Activated CD4-positive, CD25-positive, alpha-beta regulatory T cell (primary cell): ENCODE results near the gene KLK11.

Experiments
- DNase-seq, 4 experiments: peaks; one replicate each; lab custom pipeline; 2025; lab: John Stamatoyannopoulos, UW

KLK11 gene

DNA sequence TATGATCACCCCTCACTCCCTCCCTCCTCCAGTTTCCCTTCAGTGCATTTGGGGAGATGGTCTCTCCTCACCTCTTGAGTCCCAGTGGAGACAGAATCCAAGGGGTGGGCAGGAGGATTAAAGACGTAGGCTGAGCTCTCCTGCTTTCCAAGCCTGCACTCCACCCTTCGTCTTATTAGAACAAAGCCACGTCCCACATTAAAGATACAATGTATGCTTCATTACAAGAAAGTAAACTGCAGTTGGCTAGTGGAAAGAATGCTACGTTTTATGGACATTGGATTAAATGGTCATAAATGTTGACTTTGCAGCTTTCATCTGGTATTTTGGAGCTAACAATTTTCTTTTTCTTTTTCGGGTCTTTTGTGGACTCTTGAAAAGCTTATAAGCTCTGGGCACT is 1.5 kb upstream of the KLK11 start:
- no peak for DNase-seq

DNA sequence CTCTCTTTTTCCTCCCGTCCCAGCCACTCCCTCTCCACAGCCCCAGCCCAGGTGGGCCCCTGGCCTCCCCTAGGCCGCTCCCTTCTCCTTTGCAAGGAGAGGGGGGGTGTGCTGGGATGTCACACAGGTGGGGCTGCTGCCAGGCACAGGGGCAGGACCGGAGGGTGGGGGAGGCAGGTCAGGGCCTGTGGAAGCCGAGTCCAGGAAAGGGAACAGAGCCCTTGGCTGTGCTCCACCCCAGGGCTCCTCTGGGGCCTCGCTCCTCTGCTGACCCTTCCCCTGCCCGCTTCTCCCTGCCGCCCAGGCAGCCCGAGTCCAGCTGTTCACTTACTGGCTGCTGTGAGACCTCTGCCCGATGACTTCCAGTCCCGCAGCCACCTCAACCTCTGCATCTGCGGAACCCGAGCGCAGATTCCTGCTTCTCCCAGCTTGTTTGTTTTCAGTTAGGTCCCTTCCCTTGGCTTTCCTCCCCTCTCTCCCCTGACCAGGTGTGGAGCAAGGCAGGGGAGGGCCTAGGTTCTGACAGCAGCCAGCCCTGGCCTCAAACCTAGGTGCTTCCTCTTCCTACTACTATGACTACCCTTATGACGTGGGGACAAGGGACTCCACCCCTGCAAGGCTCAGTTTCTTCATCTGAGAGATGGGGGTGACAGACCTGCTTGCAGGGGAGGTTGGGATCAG is 850 bp upstream of the KLK11 start:
- DNase-seq, result no peak

- no peak for DNase-seq
Observed at GRCh38 chr19:51025809-51026553, 435 bp downstream of the KLK11 start.

DNA sequence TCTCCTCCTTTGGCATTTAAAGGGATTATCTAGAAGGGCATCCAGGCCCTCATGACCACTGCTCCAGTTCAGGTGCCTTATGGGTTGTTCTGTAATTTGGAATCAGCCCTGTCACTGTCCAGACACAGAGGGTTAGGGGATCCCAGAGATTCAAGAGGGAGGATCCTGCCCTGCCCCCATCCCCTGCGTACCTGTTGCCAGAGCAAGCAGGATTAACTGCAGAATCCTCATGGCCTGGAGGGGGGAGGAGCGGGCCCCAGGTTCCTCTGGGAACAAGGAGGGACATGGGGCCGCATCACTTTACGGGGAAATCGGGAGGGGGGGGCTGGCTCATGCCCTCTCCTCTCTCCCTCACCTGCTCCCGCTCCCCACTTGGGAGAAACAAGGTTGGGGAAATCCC is 1.0 kb downstream of the KLK11 start:
- DNase-seq, result no peak

DNA sequence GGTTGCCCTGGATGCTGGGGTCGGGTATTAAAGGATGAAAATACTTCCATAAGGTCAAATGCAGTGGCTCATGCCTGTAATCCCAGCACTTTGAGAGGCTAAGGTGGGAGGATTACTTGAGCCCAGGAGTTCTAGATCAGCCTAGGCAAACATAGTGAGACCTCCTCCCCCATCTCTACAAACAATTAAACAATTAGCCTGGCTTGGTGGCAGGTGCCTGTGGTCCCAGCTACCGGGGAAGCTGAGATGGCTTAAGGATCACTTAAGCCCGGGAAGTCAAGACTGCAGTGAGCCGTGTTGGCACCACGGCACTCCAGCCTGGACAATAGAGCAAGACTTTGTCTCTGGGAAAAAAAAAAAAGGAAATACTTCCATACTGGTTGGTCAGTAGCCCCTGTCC is 1.5 kb downstream of the KLK11 start:
- no peak for DNase-seq

- DNase-seq, result no peak
Observed at GRCh38 chr19:51023946-51024345, 2.5 kb downstream of the KLK11 start.

GRCh38 chr19:51022526-51022925 is 3.9 kb downstream of the KLK11 start:
- DNase-seq, result no peak

- DNase-seq, result no peak
Observed at GRCh38 chr19:51020988-51021651, 5.3 kb downstream of the KLK11 start.

DNA sequence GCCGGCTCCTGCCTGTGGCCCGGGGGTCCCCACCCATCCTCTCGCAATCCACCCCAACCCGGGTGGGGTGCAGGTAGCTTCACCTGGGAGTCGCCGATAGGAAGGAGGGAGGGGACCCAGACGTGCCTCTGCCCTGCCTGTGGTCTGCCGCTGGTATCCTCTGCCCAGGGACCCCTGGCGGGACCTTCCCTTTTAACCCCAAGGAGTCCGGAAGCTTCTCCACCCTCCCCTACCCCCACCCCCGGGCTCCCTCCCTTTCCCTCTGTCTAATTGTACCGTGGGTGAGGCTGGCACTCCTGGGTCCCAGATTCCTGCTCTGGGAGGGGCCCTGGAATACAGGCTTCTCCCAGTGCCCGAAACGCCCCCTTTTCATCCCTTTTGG is 6.9 kb downstream of the KLK11 start, which contains the start of gene KLK10:
Gene KLK10 (minus strand): TSS at position 166 of the 382 bp plus-strand sequence. CDS start 579 bp downstream, outside the sequence.
- no peak for DNase-seq

DNA sequence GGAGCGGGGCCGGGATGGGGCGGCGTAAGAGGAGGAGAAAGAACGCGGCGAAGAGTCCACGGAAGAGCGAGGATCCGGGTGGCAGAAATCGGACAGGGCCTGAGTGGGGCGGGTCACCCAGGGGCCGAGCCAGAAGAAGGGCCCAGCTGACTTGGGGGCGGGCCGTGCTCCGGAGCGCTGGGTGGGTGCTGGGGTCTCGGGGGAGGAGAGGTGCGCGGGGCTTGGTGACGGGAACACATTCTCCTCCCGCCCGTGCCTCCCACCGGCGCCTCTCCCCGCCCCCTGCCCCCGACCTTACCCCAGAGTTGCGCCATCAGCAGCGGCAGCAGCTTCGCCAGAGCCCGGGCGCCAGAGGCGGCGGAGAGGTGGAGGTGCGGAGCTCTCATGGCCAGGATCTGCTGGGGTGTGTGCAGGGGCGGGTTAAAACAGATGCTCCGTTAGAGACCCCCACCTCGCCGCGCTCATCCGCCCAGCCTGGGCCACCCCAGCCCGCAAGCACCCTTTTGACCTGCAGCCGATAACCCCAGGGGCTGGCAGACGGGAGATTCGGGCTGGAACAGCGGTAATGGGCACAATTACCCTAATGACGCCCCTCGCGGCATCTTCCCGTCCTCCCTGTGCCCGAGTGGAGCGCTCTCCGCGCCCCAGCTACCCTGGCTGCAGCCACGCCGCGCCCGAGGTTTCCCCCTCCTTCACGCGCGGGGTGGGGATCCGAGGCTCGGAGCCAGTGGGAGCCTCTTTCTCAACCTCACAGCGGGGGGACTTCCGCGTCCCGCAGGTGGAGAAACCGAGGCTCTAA is 7.5 kb downstream of the KLK11 start:
- no peak for DNase-seq

- DNase-seq, result peak in 3 of 4 experiments; percentile 9 to 52 (median 12)
Observed at GRCh38 chr19:51016798-51017683, 9.4 kb downstream of the KLK11 start.

- DNase-seq, result no peak
Observed at GRCh38 chr19:51015691-51016267, 10.6 kb downstream of the KLK11 start.

DNA sequence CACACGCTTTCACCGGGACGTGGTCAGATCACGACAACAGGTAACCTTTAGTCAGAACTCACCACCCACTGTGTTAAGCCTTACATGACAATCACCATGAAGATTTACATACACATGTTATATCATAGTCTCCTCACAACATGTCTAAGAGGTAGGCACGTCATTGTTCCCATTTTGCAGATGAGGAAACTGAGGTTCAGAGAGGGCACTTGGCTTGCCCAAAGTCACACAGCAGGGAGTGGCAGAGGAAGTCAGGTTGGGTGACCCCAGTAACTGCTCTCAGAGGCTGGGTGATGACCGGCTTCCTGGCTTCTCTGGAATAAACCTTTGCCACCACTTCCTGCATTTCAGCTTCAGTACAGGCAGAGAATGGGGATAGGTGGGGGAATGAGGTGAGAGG is 12.2 kb downstream of the KLK11 start:
- no peak for DNase-seq

GRCh38 chr19:51012661-51013190 is 13.7 kb downstream of the KLK11 start:
- DNase-seq, result no peak

GRCh38 chr19:51010066-51010795 is 16.2 kb downstream of the KLK11 start:
- DNase-seq, result no peak

- no peak for DNase-seq
Observed at GRCh38 chr19:51009061-51009891, 17.1 kb downstream of the KLK11 start.

DNA sequence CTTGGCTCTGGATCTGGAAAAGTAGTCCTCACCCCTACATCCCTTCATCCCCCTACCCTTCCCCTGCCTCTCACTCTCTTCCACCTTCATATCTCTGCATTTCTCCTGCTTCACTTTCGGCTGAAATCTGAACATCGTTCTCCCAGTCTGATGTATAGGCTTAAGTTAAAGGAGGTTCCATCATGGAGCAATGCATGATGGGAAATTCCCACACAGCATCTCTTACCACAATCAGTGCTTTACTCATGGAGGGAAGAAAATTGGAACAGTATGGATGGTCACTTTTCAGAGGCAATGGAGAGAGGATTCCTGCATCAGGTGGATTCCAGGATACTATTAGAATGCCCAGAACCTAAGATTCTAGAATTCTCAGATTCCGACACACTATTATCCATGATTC is 18.9 kb downstream of the KLK11 start:
- DNase-seq, result no peak

DNA sequence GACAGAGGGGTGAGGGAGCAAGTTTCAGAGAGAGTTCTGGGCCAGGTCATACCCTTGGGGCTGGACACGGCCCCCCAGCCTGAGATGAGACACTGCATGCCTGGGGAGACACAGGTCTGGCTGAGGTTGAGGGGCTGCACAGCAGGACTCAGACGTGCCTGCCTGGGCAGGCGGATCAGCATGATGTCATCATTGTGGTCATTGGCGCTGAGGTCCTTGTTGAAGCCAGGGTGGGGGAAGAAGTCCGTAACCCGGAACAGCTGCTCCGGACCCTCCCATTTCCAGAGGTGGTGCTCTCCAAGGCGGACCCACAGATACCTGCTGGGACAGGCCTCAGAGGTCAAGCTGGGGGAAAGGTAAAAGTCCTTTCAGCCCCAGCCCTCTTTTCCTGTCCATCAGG is 20.0 kb downstream of the KLK11 start:
- DNase-seq, result no peak

- no peak for DNase-seq
Observed at GRCh38 chr19:51005248-51005647, 21.2 kb downstream of the KLK11 start.
